Mesendoderm (in vitro differentiated cells): ENCODE results near the gene CCDC63.

Experiments used
- DNase-seq: peaks from one replicate; pipeline ENCODE4 v3.0.0; 2013
- H2AK5ac ChIP-seq: 2 replicates; pipeline ENCODE4 v1.6.1; 2013; ENCODE audit warnings: low read length, inconsistent platforms
- H2BK120ac ChIP-seq: 2 replicates; pipeline ENCODE4 v1.6.1; 2013; ENCODE audit warnings: low read depth, mild to moderate bottlenecking, low read length, moderate library complexity, mixed read lengths
- H2BK15ac ChIP-seq: replicated peaks from 2 replicates; pipeline ENCODE4 v1.6.1; 2013; ENCODE audit warnings: low read depth, mild to moderate bottlenecking, moderate library complexity
- H2BK5ac ChIP-seq: 2 replicates; pipeline ENCODE4 v1.6.1; 2013; ENCODE audit warnings: low read length, inconsistent platforms
- H3K18ac ChIP-seq: 2 replicates; pipeline ENCODE4 v1.6.1; 2013; ENCODE audit warnings: mild to moderate bottlenecking, low read length, mixed read lengths
- H3K23ac ChIP-seq: one replicate; pipeline ENCODE4 v1.6.1; 2013; ENCODE audit warnings: low read length
- H3K27ac ChIP-seq: 2 replicates; pipeline ENCODE4 v1.5.1; 2013; ENCODE audit warnings: low read depth, mild to moderate bottlenecking, inconsistent platforms, low read length, moderate library complexity
- H3K27me3 ChIP-seq: 2 replicates; pipeline ENCODE4 v1.6.1; 2013; ENCODE audit warnings: low read length, control low read depth, mild to moderate bottlenecking, inconsistent platforms; ENCODE audit not compliant: insufficient read depth, poor library complexity
- H3K36me3 ChIP-seq: 2 replicates; pipeline ENCODE4 v1.6.1; 2013; ENCODE audit warnings: low read length, inconsistent platforms; ENCODE audit not compliant: control insufficient read depth, insufficient read depth
- H3K4ac ChIP-seq: one replicate; pipeline ENCODE4 v1.6.1; 2013; ENCODE audit warnings: low read depth, mild to moderate bottlenecking, low read length, moderate library complexity
- H3K4me1 ChIP-seq: 2 replicates; pipeline ENCODE4 v1.6.1; 2013; ENCODE audit warnings: low read depth, low read length, inconsistent platforms; ENCODE audit not compliant: control insufficient read depth
- H3K4me2 ChIP-seq: 2 replicates; pipeline ENCODE4 v1.6.1; 2013; ENCODE audit warnings: low read length
- H3K4me3 ChIP-seq: 2 replicates; pipeline ENCODE4 v1.5.1; 2013; ENCODE audit warnings: mild to moderate bottlenecking, low read length
- H3K56ac ChIP-seq: one replicate; pipeline ENCODE4 v1.6.1; 2013; ENCODE audit warnings: low read length
- H3K79me1 ChIP-seq: 2 replicates; pipeline ENCODE4 v1.6.1; 2013; ENCODE audit warnings: low read length, inconsistent platforms
- H3K79me2 ChIP-seq: 2 replicates; pipeline ENCODE4 v1.6.1; 2013; ENCODE audit warnings: mild to moderate bottlenecking, low read length; ENCODE audit not compliant: control insufficient read depth, insufficient read depth
- H3K9ac ChIP-seq: 2 replicates; pipeline ENCODE4 v1.6.1; 2013; ENCODE audit warnings: low read length, inconsistent platforms
- H4K5ac ChIP-seq: one replicate; pipeline ENCODE4 v1.6.1; 2013; ENCODE audit warnings: low read length
- H4K8ac ChIP-seq: one replicate; pipeline ENCODE4 v1.6.1; 2013; ENCODE audit warnings: low read depth, mild to moderate bottlenecking, control low read depth, low read length, moderate library complexity
- WGBS: extraction: QIAGEN DNeasy Blood & Tissue Kit; methylation state at CpG from one replicate; pipeline ENCODE4 v1.1.7; 2013; ENCODE audit warnings: low lambda C conversion rate, missing lambda C conversion rate; ENCODE audit not compliant: insufficient coverage; ENCODE audit errors: extremely low coverage; 5-methylcytosine and 5-hydroxymethylcytosine counted together

The CCDC63 gene

GRCh38 chr12:110869803-110870202 lies 23.0 kb downstream of the CCDC63 start:
- no peaks in the 10 kb centered on the region for H3K79me1 ChIP-seq
- H2AK5ac ChIP-seq = no peak overlapping the region
- H3K56ac ChIP-seq = no peak overlapping the region
- WGBS = no CpG with 5 or more reads among the region's 5 CpGs
- H2BK15ac ChIP-seq = no peak overlapping the region
- H3K4me3 ChIP-seq = no peak overlapping the region
- H3K4ac ChIP-seq = no peak overlapping the region
- no peak overlapping the region for H2BK120ac ChIP-seq
- no peaks in the 10 kb centered on the region for H3K79me2 ChIP-seq
- no peak overlapping the region for H3K23ac ChIP-seq
- no peak overlapping the region for H4K8ac ChIP-seq
- no peaks in the 10 kb centered on the region for H3K4me1 ChIP-seq
- H3K4me2 ChIP-seq = no peak overlapping the region
- no peak overlapping the region for H4K5ac ChIP-seq
- H3K9ac ChIP-seq = no peak overlapping the region
- H3K18ac ChIP-seq = no peak overlapping the region
- H3K27me3 ChIP-seq = peaks cover 2% of the 10 kb centered on the region
- no peak for DNase-seq
- no peak overlapping the region for H2BK5ac ChIP-seq
- no peaks in the 10 kb centered on the region for H3K36me3 ChIP-seq
- no peak overlapping the region for H3K27ac ChIP-seq

- no peak overlapping the region for H3K9ac ChIP-seq
- no peaks in the 10 kb centered on the region for H3K4me1 ChIP-seq
- H3K79me2 ChIP-seq = no peaks in the 10 kb centered on the region
- no peak overlapping the region for H3K4me2 ChIP-seq
- no peak overlapping the region for H3K56ac ChIP-seq
- no peak for DNase-seq
- no peak overlapping the region for H3K4ac ChIP-seq
- H3K36me3 ChIP-seq = no peaks in the 10 kb centered on the region
- no peak overlapping the region for H4K8ac ChIP-seq
- no peaks in the 10 kb centered on the region for H3K79me1 ChIP-seq
- no peak overlapping the region for H2BK15ac ChIP-seq
- no peak overlapping the region for H3K18ac ChIP-seq
- no peak overlapping the region for H2BK5ac ChIP-seq
- no peak overlapping the region for H3K23ac ChIP-seq
- no peak overlapping the region for H3K4me3 ChIP-seq
- H2BK120ac ChIP-seq = no peak overlapping the region
- H3K27me3 ChIP-seq = peaks cover 2% of the 10 kb centered on the region
- no CpG with 5 or more reads among the region's 4 CpGs for WGBS
- no peak overlapping the region for H2AK5ac ChIP-seq
- no peak overlapping the region for H4K5ac ChIP-seq
- no peak overlapping the region for H3K27ac ChIP-seq
These were observed 25.3 kb downstream of the CCDC63 start for GRCh38 chr12:110872100-110872499.

GRCh38 chr12:110874351-110874750 lies 27.6 kb downstream of the CCDC63 start:
- H3K9ac ChIP-seq = no peak overlapping the region

GRCh38 chr12:110874781-110875180 lies 28.0 kb downstream of the CCDC63 start:
- no peaks in the 10 kb centered on the region for H3K4me1 ChIP-seq
- DNase-seq = no peak
- no peak overlapping the region for H2AK5ac ChIP-seq
- H3K4me3 ChIP-seq = no peak overlapping the region
- peaks cover 2% of the 10 kb centered on the region for H3K27me3 ChIP-seq
- H3K9ac ChIP-seq = no peak overlapping the region
- no peaks in the 10 kb centered on the region for H3K36me3 ChIP-seq
- no peak overlapping the region for H3K56ac ChIP-seq
- H3K79me1 ChIP-seq = no peaks in the 10 kb centered on the region
- no peak overlapping the region for H4K8ac ChIP-seq
- no peak overlapping the region for H4K5ac ChIP-seq
- H2BK15ac ChIP-seq = no peak overlapping the region
- no peak overlapping the region for H3K27ac ChIP-seq
- H3K4me2 ChIP-seq = no peak overlapping the region
- H3K23ac ChIP-seq = no peak overlapping the region
- no peak overlapping the region for H3K18ac ChIP-seq
- no peak overlapping the region for H2BK120ac ChIP-seq
- no peak overlapping the region for H2BK5ac ChIP-seq
- H3K79me2 ChIP-seq = no peaks in the 10 kb centered on the region
- H3K4ac ChIP-seq = no peak overlapping the region

More at GRCh38 chr12:110874351-110874750, 27.6 kb downstream of the CCDC63 start:
- no peak for DNase-seq
- Histone ChIP-seq H2BK15ac (no peak overlapping the region), H3K18ac (no peak overlapping the region), H3K4ac (no peak overlapping the region), H2BK5ac (no peak overlapping the region), H3K36me3 (no peaks in the 10 kb centered on the region), H3K4me3 (no peak overlapping the region), H3K27ac (no peak overlapping the region), H4K8ac (no peak overlapping the region), H3K27me3 (peaks cover 2% of the 10 kb centered on the region), H2BK120ac (no peak overlapping the region), H3K79me1 (no peaks in the 10 kb centered on the region), H3K4me2 (no peak overlapping the region), H2AK5ac (no peak overlapping the region), H3K56ac (no peak overlapping the region), H3K79me2 (no peaks in the 10 kb centered on the region), H3K23ac (no peak overlapping the region), H4K5ac (no peak overlapping the region), H3K4me1 (no peaks in the 10 kb centered on the region)
- no CpG with 5 or more reads among the region's 2 CpGs for WGBS

- no peak overlapping the region for H2BK120ac ChIP-seq
- no peak overlapping the region for H3K27ac ChIP-seq
- H2AK5ac ChIP-seq = no peak overlapping the region
- 100% methylated on average over 1 of the region's 2 CpGs for WGBS
- no peaks in the 10 kb centered on the region for H3K27me3 ChIP-seq
- no peak for DNase-seq
- no peak overlapping the region for H2BK15ac ChIP-seq
- H3K79me1 ChIP-seq = no peaks in the 10 kb centered on the region
- H3K4me1 ChIP-seq = no peaks in the 10 kb centered on the region
- no peak overlapping the region for H3K4me3 ChIP-seq
- no peaks in the 10 kb centered on the region for H3K36me3 ChIP-seq
- no peak overlapping the region for H4K5ac ChIP-seq
- no peak overlapping the region for H3K23ac ChIP-seq
- no peak overlapping the region for H3K56ac ChIP-seq
- H3K9ac ChIP-seq = no peak overlapping the region
- no peak overlapping the region for H3K4ac ChIP-seq
- no peak overlapping the region for H3K18ac ChIP-seq
- no peaks in the 10 kb centered on the region for H3K79me2 ChIP-seq
- H3K4me2 ChIP-seq = no peak overlapping the region
- H2BK5ac ChIP-seq = no peak overlapping the region
- H4K8ac ChIP-seq = no peak overlapping the region
These were observed 33.9 kb downstream of the CCDC63 start for GRCh38 chr12:110880651-110881050.

- no peak overlapping the region for H3K56ac ChIP-seq
- H2BK15ac ChIP-seq = no peak overlapping the region
- no peak overlapping the region for H4K8ac ChIP-seq
- no peak overlapping the region for H3K18ac ChIP-seq
- H2AK5ac ChIP-seq = no peak overlapping the region
- H3K4ac ChIP-seq = no peak overlapping the region
- H2BK120ac ChIP-seq = no peak overlapping the region
- H3K23ac ChIP-seq = no peak overlapping the region
- no peak for DNase-seq
- no peak overlapping the region for H4K5ac ChIP-seq
- H3K27ac ChIP-seq = no peak overlapping the region
- H3K79me1 ChIP-seq = no peaks in the 10 kb centered on the region
- no peak overlapping the region for H2BK5ac ChIP-seq
- no peaks in the 10 kb centered on the region for H3K36me3 ChIP-seq
- no peaks in the 10 kb centered on the region for H3K27me3 ChIP-seq
- no peaks in the 10 kb centered on the region for H3K79me2 ChIP-seq
- H3K4me3 ChIP-seq = no peak overlapping the region
- H3K4me2 ChIP-seq = no peak overlapping the region
- H3K4me1 ChIP-seq = no peaks in the 10 kb centered on the region
- no CpG with 5 or more reads among the region's 4 CpGs for WGBS
- no peak overlapping the region for H3K9ac ChIP-seq
These were observed 36.5 kb downstream of the CCDC63 start for GRCh38 chr12:110883251-110883650.
